ENCODE results near the gene ARFGAP3. TPM values are rescaled to one million over a fixed set of nuclear protein-coding genes. Genes with fewer than 3 reads are reported as not detected.
"Not testable (repeated sequence)": the region's sequence is repeated elsewhere in the genome, so short reads cannot be mapped to it uniquely, and the experiment has no call there.

Gene ARFGAP3
- total RNA-seq, 2 experiments from 2014 or later: 22.5 to 23.0 TPM

DNA sequence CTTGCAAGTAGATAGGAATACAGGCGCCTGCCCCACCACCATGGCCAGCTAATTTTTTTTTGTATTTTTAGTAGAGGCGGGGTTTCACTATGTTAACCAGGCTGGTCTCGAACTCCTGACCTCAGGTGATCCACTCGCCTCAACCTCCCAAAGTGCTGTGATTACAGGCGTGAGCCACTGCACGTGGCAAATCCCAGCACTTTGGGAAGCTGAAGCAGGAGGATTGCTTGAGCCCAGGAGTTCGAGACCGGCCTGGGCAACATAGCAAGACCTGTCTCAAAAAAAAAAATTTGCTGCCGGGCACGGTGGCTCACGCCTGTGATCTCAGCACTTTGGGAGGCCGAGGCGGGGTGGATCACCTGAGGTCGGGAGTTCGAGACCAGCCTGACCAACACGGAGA lies 102.0 kb downstream of the ARFGAP3 start:
- H3K4me1 Mint-ChIP-seq; intact Hi-C loops (cut with DNase I, micrococcal nuclease); POLR2A ChIA-PET; H3K27ac Mint-ChIP-seq; H3K4me3 Mint-ChIP-seq; DNase-seq; H3K27me3 Mint-ChIP-seq; H3K36me3 Mint-ChIP-seq (ENCODE audit: low read depth); ATAC-seq; H3K9me3 Mint-ChIP-seq (ENCODE audit: low read depth); CTCF ChIA-PET: not testable (repeated sequence)

- DNase-seq: no peak
- intact Hi-C loops (cut with DNase I, micrococcal nuclease): no loop called here
- Mint-ChIP-seq H3K27me3 (peaks cover 2% of the 10 kb centered on the region), H3K4me3 (no peak overlapping the region), H3K4me1 (no peaks in the 10 kb centered on the region), H3K36me3 (ENCODE audit: low read depth) (no peaks in the 10 kb centered on the region), H3K27ac (no peak overlapping the region), H3K9me3 (ENCODE audit: low read depth) (no peaks in the 10 kb centered on the region)
- ChIA-PET POLR2A (interaction anchor here (1.2 kb wide), 1 partner anchor 139 kb away, joined by 4 read pairs; no protein-coding TSS in a partner anchor), CTCF (no interaction called here)
- no peak for ATAC-seq
These were observed 102.4 kb downstream of the ARFGAP3 start for GRCh38 chr22:42754658-42755057.

DNA sequence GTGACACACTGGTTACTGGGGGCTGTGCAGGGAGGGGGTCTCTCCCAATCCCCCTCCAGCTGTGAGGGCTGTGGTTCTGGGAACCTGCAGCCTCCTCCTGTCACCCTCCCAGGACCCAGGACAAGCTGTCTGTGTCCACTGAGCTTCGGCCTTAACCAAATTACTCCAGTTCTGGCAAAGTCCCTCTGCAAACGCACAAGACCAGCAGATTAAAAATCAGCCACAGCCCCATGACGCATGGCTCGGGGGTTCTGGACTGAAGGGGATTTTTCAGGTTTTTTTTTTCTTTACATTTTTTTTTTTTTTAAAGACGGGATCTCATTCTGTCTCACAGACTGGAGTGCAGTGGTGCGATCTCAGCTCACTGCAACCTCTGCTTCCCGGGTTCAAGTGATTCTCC lies 104.2 kb downstream of the ARFGAP3 start:
- Mint-ChIP-seq H3K27ac (no peak overlapping the region), H3K9me3 (ENCODE audit: low read depth) (no peaks in the 10 kb centered on the region), H3K4me3 (no peak overlapping the region), H3K36me3 (ENCODE audit: low read depth) (no peaks in the 10 kb centered on the region), H3K4me1 (no peaks in the 10 kb centered on the region), H3K27me3 (peaks cover under 1% of the 10 kb centered on the region)
- POLR2A ChIA-PET: no interaction called here
- DNase-seq (no peak), ATAC-seq (no peak)
- intact Hi-C loops (cut with DNase I, micrococcal nuclease): no loop called here
- CTCF ChIA-PET: interaction anchor here (0.6 kb wide), 1 partner anchor 86 kb away, joined by 4 read pairs; no protein-coding TSS in a partner anchor

DNA sequence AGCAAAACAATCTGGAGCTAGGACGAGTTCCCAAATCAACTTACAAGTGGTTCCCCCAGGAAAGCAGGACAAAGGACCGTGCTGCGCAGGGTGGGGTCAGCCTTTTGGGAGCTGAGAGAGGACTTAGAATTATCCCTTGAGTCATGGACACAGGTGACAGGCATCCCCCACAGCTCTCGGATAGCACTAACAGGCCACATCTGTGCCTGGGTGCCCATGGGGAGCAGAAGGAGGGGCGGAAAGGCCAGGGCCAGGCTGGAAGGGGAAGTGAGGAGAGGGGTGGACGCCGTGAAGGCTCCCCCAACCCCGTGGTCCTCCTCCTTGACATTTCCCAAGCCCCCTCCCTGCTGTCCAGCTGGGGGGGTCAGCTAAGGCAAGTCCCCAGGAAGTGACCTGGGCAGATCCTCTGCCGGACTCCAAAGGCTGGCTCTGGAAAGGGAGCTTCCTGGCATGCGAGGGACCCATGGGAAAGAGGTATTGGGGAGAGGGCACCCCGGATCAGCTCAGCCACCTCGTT lies 104.8 kb downstream of the ARFGAP3 start:
- no peak overlapping the region for H3K27ac Mint-ChIP-seq
- POLR2A ChIA-PET: no interaction called here
- no peaks in the 10 kb centered on the region for H3K27me3 Mint-ChIP-seq
- CTCF ChIA-PET: interaction anchor here (0.6 kb wide), 1 partner anchor 85 kb away, joined by 4 read pairs; no protein-coding TSS in a partner anchor
- H3K9me3 Mint-ChIP-seq (ENCODE audit: low read depth): no peaks in the 10 kb centered on the region
- no peak overlapping the region for H3K4me3 Mint-ChIP-seq
- intact Hi-C loops (cut with DNase I, micrococcal nuclease): no loop called here
- ATAC-seq (no peak), DNase-seq (no peak)
- H3K36me3 Mint-ChIP-seq (ENCODE audit: low read depth): no peaks in the 10 kb centered on the region
- no peaks in the 10 kb centered on the region for H3K4me1 Mint-ChIP-seq

- intact Hi-C loops (cut with DNase I, micrococcal nuclease); H3K4me1 Mint-ChIP-seq; H3K36me3 Mint-ChIP-seq (ENCODE audit: low read depth); ATAC-seq; H3K27ac Mint-ChIP-seq; POLR2A ChIA-PET; H3K27me3 Mint-ChIP-seq; H3K4me3 Mint-ChIP-seq; H3K9me3 Mint-ChIP-seq (ENCODE audit: low read depth); DNase-seq; CTCF ChIA-PET: not testable (repeated sequence)
These were observed 106.7 kb downstream of the ARFGAP3 start for GRCh38 chr22:42750421-42750820.

DNA sequence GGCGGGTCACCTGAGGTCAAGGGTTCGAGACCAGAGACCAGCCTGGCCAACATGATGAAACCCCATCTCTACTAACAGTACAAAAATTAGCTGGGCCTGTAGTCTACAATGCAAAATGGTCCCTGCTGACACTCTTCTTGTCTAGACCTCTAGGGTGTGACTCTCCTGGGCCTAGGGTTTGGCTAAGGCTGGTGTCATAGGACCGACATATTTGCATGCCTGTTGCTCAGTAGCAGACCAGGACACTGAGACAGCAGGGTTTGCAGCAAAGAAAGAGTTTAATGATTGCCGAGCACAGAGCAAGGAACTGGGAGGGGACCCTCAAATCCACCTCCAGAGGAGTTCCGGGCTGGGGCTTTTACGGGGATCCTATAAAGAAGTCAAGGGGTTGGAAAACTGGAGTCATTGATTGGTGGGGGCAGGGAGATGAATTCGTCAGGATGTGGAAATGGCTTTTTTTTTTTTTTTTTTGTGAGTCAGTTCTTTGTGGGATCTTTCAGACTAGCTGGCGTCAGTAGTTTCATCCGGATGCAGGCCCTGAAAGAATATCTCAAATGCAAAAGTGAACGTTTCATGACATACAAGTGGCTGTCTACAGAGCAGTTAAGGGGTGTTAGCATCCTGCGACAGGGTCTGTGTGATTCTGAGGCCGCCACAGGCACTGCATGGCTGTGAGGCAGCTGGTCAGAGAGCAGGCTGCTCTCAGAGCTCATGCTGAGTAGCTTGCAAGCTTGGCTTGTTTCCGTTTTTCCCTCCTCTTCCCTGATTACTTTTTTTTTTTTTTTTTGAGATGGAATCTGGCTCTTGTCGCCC lies 109.2 kb downstream of the ARFGAP3 start:
- Mint-ChIP-seq H3K9me3 (ENCODE audit: low read depth) (no peaks in the 10 kb centered on the region), H3K27ac (no peak overlapping the region), H3K4me1 (no peaks in the 10 kb centered on the region), H3K4me3 (no peak overlapping the region), H3K36me3 (ENCODE audit: low read depth) (no peaks in the 10 kb centered on the region), H3K27me3 (no peaks in the 10 kb centered on the region)
- POLR2A ChIA-PET: no interaction called here
- CTCF ChIA-PET: interaction anchor here (0.7 kb wide), 1 partner anchor 412 kb away, joined by 3 read pairs; no protein-coding TSS in a partner anchor
- ATAC-seq: no peak
- intact Hi-C loops (cut with DNase I, micrococcal nuclease): no loop called here
- DNase-seq: no peak

Other genes starting within 250 kb of the ARFGAP3 start
- 10 to 100 TPM; 77.6 to 88.6 TPM for gene POLDIP3, start 242.4 kb downstream of the ARFGAP3 start, total RNA-seq
- gene ATP5MGL, start 216.7 kb downstream of the ARFGAP3 start, total RNA-seq: under 1 TPM; 0.54 to 0.69 TPM
- 100 to 1,000 TPM in 1 of 2 experiments, 10 to 100 TPM in 1; 79.5 to 101 TPM for gene CYB5R3, start 207.9 kb downstream of the ARFGAP3 start, total RNA-seq
- not detected for gene A4GALT, start 136.4 kb downstream of the ARFGAP3 start, total RNA-seq
- 10 to 100 TPM; 27.9 to 28.1 TPM for gene PACSIN2, start 157.9 kb upstream of the ARFGAP3 start, total RNA-seq
- 1 to 10 TPM; 5.7 to 6.6 TPM for gene TTLL1, start 232.1 kb upstream of the ARFGAP3 start, total RNA-seq